ENCODE results near the gene MLPH.

MLPH gene

GRCh38 chr2:237570776-237571335 lies 83.8 kb downstream of the MLPH start:
- TF ChIP-seq FOXM1 (IDR thresholded peaks at IDR 0.05; ENCODE audit: borderline replicate concordance, low read depth) (no peak), EGR1 (IDR thresholded peaks at IDR 0.05) (no peak), TCF12 (IDR thresholded peaks at IDR 0.05; ENCODE audit: low read depth) (no peak), REST (IDR thresholded peaks at IDR 0.05; ENCODE audit: low read depth) (no peak), CREB1 (IDR thresholded peaks at IDR 0.05; ENCODE audit: low read depth) (no peak), TEAD4 (IDR thresholded peaks at IDR 0.05) (no peak), EP300 (IDR thresholded peaks at IDR 0.05; ENCODE audit: borderline replicate concordance) (no peak), MAX (IDR thresholded peaks at IDR 0.05) (no peak), CEBPB (IDR thresholded peaks at IDR 0.05) (no peak), ZBTB7A (IDR thresholded peaks at IDR 0.05; ENCODE audit: low read depth) (no peak)

GRCh38 chr2:237571551-237571950 lies 84.5 kb downstream of the MLPH start:
- TF ChIP-seq TAF1 (IDR thresholded peaks at IDR 0.05; ENCODE audit: low read depth) = no peak
- TF ChIP-seq NFIC (IDR thresholded peaks at IDR 0.05) = no peak
- no peak for TF ChIP-seq EGR1 (IDR thresholded peaks at IDR 0.05)
- no peak for TF ChIP-seq REST (IDR thresholded peaks at IDR 0.05; ENCODE audit: low read depth)
- TF ChIP-seq RAD21 (IDR thresholded peaks at IDR 0.05; ENCODE audit: low read depth) = no peak
- TF ChIP-seq TEAD4 (IDR thresholded peaks at IDR 0.05) = no peak

- TF ChIP-seq FOXM1 (IDR thresholded peaks at IDR 0.05; ENCODE audit: borderline replicate concordance, low read depth) = no peak
- peak; percentile 99 for TF ChIP-seq RAD21 (IDR thresholded peaks at IDR 0.05; ENCODE audit: low read depth)
- TF ChIP-seq EP300 (IDR thresholded peaks at IDR 0.05; ENCODE audit: borderline replicate concordance) = no peak
- peak; percentile 28; the same call in 1 of the 2 replicates for TF ChIP-seq MAX (IDR thresholded peaks at IDR 0.05)
- TF ChIP-seq NFIC (IDR thresholded peaks at IDR 0.05) = no peak
- TF ChIP-seq CEBPB (IDR thresholded peaks at IDR 0.05) = no peak
- TF ChIP-seq USF1 (IDR thresholded peaks at IDR 0.05) = peak; percentile 33; the same call in 1 of the 2 replicates
- no peak; the same call in 1 of the 2 replicates for TF ChIP-seq EGR1 (IDR thresholded peaks at IDR 0.05)
- TF ChIP-seq ZBTB7A (IDR thresholded peaks at IDR 0.05; ENCODE audit: low read depth) = 0 out of 2 replicates have a peak, but pooled peaks have one; percentile 40
Observed at GRCh38 chr2:237572021-237572741, 85.1 kb downstream of the MLPH start.

GRCh38 chr2:237572742-237573101 lies 85.7 kb downstream of the MLPH start:
- TF ChIP-seq CEBPB (IDR thresholded peaks at IDR 0.05) (no peak), ZBTB7A (IDR thresholded peaks at IDR 0.05; ENCODE audit: low read depth) (no peak), FOXM1 (IDR thresholded peaks at IDR 0.05; ENCODE audit: borderline replicate concordance, low read depth) (no peak), TEAD4 (IDR thresholded peaks at IDR 0.05) (no peak), YY1 (IDR thresholded peaks at IDR 0.05; ENCODE audit: low read depth) (no peak), TAF1 (IDR thresholded peaks at IDR 0.05; ENCODE audit: low read depth) (no peak), TCF12 (IDR thresholded peaks at IDR 0.05; ENCODE audit: low read depth) (no peak), NFIC (IDR thresholded peaks at IDR 0.05) (no peak), USF1 (IDR thresholded peaks at IDR 0.05) (no peak), REST (IDR thresholded peaks at IDR 0.05; ENCODE audit: low read depth) (no peak), MAX (IDR thresholded peaks at IDR 0.05) (no peak), EP300 (IDR thresholded peaks at IDR 0.05; ENCODE audit: borderline replicate concordance) (no peak), RAD21 (IDR thresholded peaks at IDR 0.05; ENCODE audit: low read depth) (no peak), CREB1 (IDR thresholded peaks at IDR 0.05; ENCODE audit: low read depth) (no peak), EGR1 (IDR thresholded peaks at IDR 0.05) (no peak)
